Stomach (tissue), 9 donors: ENCODE data around the gene TPRN. TPM values are rescaled to one million over a fixed set of nuclear protein-coding genes. Genes with fewer than 3 reads are reported as not detected.

Experiments used
- DNase-seq, 2 donors: peaks; one replicate each; pipeline versions ENCODE4 v3.0.0 to v3.0.0-alpha.2; 2013 to 2019
- H3K27ac ChIP-seq, 5 donors: fragments of 200-600 bp in 4 of 5; sonication (generic) in 4 of 5; one replicate each; pipeline ENCODE4 v1.5.1; 2013 to 2019; ENCODE audit warnings: mild to moderate bottlenecking in 1 of 5, moderate library complexity in 1 of 5
- H3K27me3 ChIP-seq, 3 donors: fragments of 200-600 bp; sonication (generic); one replicate each; pipeline ENCODE4 v1.5.1; 2017 to 2019; ENCODE audit warnings: mixed run types in 1 of 3
- H3K36me3 ChIP-seq, 4 donors: fragments of 200-600 bp; sonication (generic); 1 replicate in 3 of 4; 2 replicates in 1 of 4; pipeline ENCODE4 v1.5.1; 2016 to 2019
- H3K4me1 ChIP-seq, 4 donors: fragments of 200-600 bp; sonication (generic); one replicate each; pipeline ENCODE4 v1.5.1; 2016 to 2019
- H3K4me3 ChIP-seq, 4 donors: fragments of 200-600 bp; sonication (generic) in 3 of 4; one replicate each; pipeline ENCODE4 v1.5.1; 2016 to 2019; ENCODE audit warnings: mild to moderate bottlenecking in 1 of 4
- H3K9me3 ChIP-seq, 4 donors: fragments of 200-600 bp; sonication (generic); one replicate each; pipeline ENCODE4 v1.5.1; 2016 to 2019
- CTCF ChIP-seq, 7 experiments: fragments of 450-650 bp in 4 of 7; fragments of 200-600 bp in 3 of 7; sonication (generic) in 3 of 7; IDR thresholded peaks; one replicate each; pipeline ENCODE4 v1.5.1; 2016 to 2019; ENCODE audit warnings: antibody characterized with exemption in 7 of 7, control low read depth in 2 of 7, mild to moderate bottlenecking in 1 of 7
- EP300 ChIP-seq: sonication (generic); formaldehyde crosslinking; IDR thresholded peaks from one replicate; pipeline ENCODE4 v1.6.1; 2017; ENCODE audit warnings: antibody characterized with exemption
- POLR2A ChIP-seq, 4 donors: fragments of 450-650 bp; IDR thresholded peaks; one replicate each; pipeline ENCODE4 v1.6.1; 2016; ENCODE audit warnings: antibody characterized with exemption in 4 of 4, control low read depth in 2 of 4, mild to moderate bottlenecking in 1 of 4, moderate library complexity in 1 of 4
- POLR2AphosphoS5 ChIP-seq, 3 donors: sonication (generic); formaldehyde crosslinking; IDR thresholded peaks; one replicate each; pipeline ENCODE4 v1.6.1; 2016; ENCODE audit warnings: antibody characterized with exemption in 3 of 3
- WGBS, 5 donors: extraction: QIAGEN DNeasy Blood & Tissue Kit in 3 of 5; methylation state at CpG; one replicate each; pipeline versions ENCODE4 v1.1.5 to v1.1.7; 2013 to 2018; 5-methylcytosine and 5-hydroxymethylcytosine counted together
- intact Hi-C: fragments of 100-400 bp; cut with DNase I; formaldehyde crosslinking; loops from one replicate; pipeline ENCODE4 v1.15.1; 2023; ENCODE audit warnings: low total_unique reads
- polyA plus RNA-seq, 3 donors: library from polyadenylated mRNA; stranded (reverse); fragments of 200-250 nt; gene quantifications; one replicate each; pipeline ENCODE4 v1.2.3, GENCODE V29; 2013
- total RNA-seq, 5 donors: library from RNA; depleted of rRNA; stranded (reverse); fragments of >200 nt; gene quantifications; one replicate each; pipeline versions ENCODE4 v1.1.0 to v1.2.3, GENCODE V29; 2014 to 2016
- donor health status: healthy with polysubstance abuse.
- donor health status: Bipolar disorder and iron deficiency.
- donor health status: healthy.

The TPRN gene
- total and polyA plus RNA-seq, 8 donors = 8.8 to 161 (median 24.6) TPM

GRCh38 chr9:137236238-137236935 is 35.8 kb upstream of the TPRN start:
- Histone ChIP-seq H3K4me3 (peak overlapping the region in 3 of 4 donors; percentile 14 to 38 (median 34)), H3K36me3 (no peaks in the 10 kb centered on the region), H3K27me3 (peaks cover 15 to 49% (median 42%) of the 10 kb centered on the region in 3 donors), H3K4me1 (peaks cover 27 to 60% (median 57%) of the 10 kb centered on the region in 4 donors), H3K9me3 (no peaks in the 10 kb centered on the region), H3K27ac (peak overlapping the region in 2 of 5 donors; percentile 24 to 37)
- TF ChIP-seq POLR2A (IDR thresholded peaks at IDR 0.05) (no peak), CTCF (IDR thresholded peaks at IDR 0.05) (peak in 5 of 7 experiments; percentile 98 to 100 (median 99)), POLR2AphosphoS5 (IDR thresholded peaks at IDR 0.05) (peak in 1 of 3 donors; percentile 60), EP300 (no peak)
- WGBS, 5 donors = 8 to 11% (median 9%) methylated on average over 16 to 31 of the region's 31 CpGs
- intact Hi-C loops = loop anchor here (10.0 kb wide), 1 partner anchor 52 kb away; the partner anchor contains the start of genes ANAPC2 and SSNA1
- DNase-seq = peak; percentile 93 to 96

- Histone ChIP-seq H3K36me3 (no peaks in the 10 kb centered on the region), H3K4me3 (peak overlapping the region in 3 of 4 donors; percentile 14 to 38 (median 34)), H3K27me3 (peaks cover 15 to 56% (median 49%) of the 10 kb centered on the region in 3 donors), H3K27ac (peak overlapping the region in 1 of 5 donors; percentile 8), H3K4me1 (peaks cover 27 to 60% (median 57%) of the 10 kb centered on the region in 4 donors), H3K9me3 (no peaks in the 10 kb centered on the region)
- intact Hi-C loops = loop anchor here (10.0 kb wide), 1 partner anchor 51 kb away; the partner anchor contains the start of genes ANAPC2 and SSNA1
- WGBS, 5 donors = 51 to 63% (median 57%) methylated on average over 25 to 35 of the region's 35 CpGs
- TF ChIP-seq EP300 (no peak), CTCF (IDR thresholded peaks at IDR 0.05) (no peak), POLR2A (IDR thresholded peaks at IDR 0.05) (no peak), POLR2AphosphoS5 (IDR thresholded peaks at IDR 0.05) (no peak)
- DNase-seq = peak in 1 of 2 donors; percentile 45
Observed at GRCh38 chr9:137235424-137236237, 35.1 kb upstream of the TPRN start.

- H3K4me1 ChIP-seq = peaks cover 23 to 55% (median 51%) of the 10 kb centered on the region in 4 donors
- intact Hi-C loops = loop anchor here (10.0 kb wide), 1 partner anchor 50 kb away; the partner anchor contains the start of genes ANAPC2 and SSNA1
Observed at GRCh38 chr9:137234758-137235423, 34.4 kb upstream of the TPRN start.

More at GRCh38 chr9:137234758-137235423, 34.4 kb upstream of the TPRN start:
- WGBS, 5 donors = 72 to 82% (median 76%) methylated on average over 10 to 18 of the region's 18 CpGs
- H3K36me3 ChIP-seq = no peaks in the 10 kb centered on the region
- no peak for DNase-seq
- TF ChIP-seq POLR2AphosphoS5 (IDR thresholded peaks at IDR 0.05) = no peak
- TF ChIP-seq CTCF (IDR thresholded peaks at IDR 0.05) = no peak
- TF ChIP-seq EP300 = no peak
- no peak for TF ChIP-seq POLR2A (IDR thresholded peaks at IDR 0.05)
- peaks cover 15 to 64% (median 56%) of the 10 kb centered on the region in 3 donors for H3K27me3 ChIP-seq
- H3K4me3 ChIP-seq = no peak overlapping the region
- H3K9me3 ChIP-seq = no peaks in the 10 kb centered on the region
- no peak overlapping the region for H3K27ac ChIP-seq
